GM19467 (cell line): Measurements from ENCODE around the gene GPD1L.
"Not testable (repeated sequence)": the region's sequence is repeated elsewhere in the genome, so short reads cannot be mapped to it uniquely, and the experiment has no call there.

Experiments used
- ATAC-seq: cut with Tn5 transposase; IDR thresholded peaks from one replicate; pipeline ENCODE4 v1.9.1; 2021; ENCODE audit warnings: mild to moderate bottlenecking, moderate library complexity; ENCODE audit not compliant: unreplicated experiment

Gene GPD1L

DNA sequence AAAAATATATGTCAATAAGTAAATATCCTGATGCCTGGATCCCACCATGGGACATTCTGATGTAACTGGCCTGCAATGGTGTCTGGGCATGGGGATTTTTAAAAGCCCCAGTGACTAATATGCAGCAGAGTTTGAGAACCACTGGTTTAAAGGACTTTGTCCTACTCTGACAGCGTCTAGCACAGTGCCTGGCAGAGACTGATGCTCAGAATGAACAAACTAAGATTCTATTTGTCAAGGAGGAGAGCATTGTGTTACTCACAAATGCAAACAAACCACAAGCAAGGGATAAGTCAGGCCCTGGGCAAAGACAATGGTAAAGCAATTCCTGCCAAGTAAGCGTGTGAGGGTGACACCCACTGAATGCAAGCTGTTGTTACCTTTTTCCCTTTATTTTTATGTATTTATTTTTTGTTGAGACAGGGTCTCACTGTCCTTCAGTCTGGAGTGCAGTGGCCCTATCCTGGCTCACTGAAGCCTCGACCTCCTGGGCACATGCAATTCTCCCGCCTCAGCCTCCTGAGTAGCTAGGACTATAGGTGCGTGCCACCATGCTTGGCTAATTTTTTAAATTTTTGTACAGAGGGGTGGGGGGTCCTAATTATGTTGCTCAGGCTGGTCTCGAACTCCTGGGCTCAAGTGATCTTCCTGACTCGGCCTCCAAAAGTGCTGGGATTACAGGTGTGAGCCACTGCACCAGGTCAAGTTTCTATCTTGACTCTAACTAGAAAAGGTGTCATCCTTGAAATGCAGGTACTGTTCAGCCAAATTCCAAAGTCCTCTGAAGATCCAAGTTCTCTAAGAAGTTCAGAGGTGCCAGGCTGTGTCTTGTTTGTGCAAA lies 909 bp upstream of the GPD1L start:
- ATAC-seq, result no peak

DNA sequence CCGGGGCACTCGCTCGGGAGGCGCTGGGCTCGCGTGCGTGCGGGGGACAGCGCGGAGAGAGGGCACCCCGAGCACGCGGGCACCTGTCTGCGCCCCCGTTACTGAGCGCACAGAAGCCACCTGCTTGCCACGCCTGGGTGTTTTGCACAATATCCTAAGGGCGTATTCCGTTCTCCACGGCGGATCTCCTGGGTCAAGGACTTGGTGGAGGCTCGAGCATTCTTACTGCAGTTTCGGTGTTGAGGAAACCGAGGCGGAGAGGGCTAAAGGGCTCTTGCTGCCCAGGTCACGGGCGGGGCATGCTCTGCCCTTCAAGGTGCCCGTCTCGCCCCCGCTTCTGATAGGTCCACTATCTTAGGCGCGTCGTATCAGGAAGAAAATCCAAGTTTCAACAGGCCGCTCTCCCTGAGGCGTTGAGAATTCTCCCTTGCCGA lies 526 bp downstream of the GPD1L start:
- ATAC-seq, result no peak

DNA sequence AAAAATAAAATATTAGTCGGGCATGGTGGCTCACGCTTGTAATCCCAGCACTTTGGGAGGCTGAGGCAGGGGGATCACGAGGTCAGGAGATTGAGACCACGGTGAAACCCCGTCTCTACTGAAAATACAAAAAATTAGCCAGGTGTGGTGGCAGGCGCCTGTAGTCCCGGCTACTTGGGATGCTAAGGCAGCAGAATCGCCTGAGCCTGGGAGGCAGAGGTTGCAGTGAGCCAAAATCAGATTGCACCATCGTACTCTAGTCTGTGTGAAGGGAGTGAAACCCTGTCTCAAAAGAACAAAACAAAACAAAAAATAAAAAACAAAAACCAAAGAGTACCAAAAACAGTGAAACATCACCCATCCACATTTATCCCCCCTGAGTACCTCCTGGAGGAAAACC lies 1.8 kb downstream of the GPD1L start:
- not testable (repeated sequence) for ATAC-seq

- no peak for ATAC-seq
Measured at GRCh38 chr3:32109256-32109655, 2.8 kb downstream of the GPD1L start.

DNA sequence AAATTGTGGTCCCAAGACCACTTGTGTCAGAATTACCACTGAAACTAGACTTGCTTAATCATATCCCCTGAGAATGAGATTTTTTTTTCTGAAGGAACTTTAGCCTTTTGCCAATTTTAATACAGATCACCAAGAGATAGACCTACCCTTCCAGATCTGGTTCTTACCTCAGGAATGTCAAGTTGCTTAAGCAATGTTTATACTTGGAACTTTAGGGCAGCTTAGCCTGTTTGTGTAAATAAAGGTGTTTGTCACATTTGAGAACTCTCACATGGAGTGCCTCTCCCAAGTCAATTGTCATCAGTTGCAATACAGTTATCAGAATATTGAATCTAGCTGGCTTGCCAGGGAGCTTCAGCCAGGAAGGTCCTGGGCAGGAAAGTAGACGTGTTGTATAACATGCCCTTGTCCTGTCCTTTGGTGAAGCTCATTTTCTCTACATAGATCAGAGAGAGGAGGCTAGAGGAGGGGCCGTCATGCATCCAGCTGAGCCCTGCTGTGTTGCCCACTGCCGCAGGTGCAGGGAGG lies 3.9 kb downstream of the GPD1L start:
- no peak for ATAC-seq

DNA sequence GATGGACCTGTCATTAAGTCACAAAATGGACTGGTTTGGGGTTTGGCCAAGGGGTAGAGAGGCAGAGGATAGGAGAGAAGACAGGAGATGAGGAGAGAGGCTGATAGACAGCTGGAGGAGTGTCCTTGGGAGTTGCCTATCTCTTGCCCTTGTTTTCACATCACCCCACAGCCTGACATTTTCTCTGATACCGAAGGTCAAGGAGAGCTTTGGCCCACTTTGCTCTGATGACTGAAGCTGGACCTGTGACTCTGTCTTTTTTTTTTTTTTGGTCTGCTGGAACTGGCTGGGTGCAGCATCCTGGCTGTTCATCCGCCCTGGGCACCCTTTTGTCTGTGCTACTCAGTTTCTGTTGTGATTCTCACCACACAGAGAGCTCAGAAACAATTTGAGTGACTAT lies 5.1 kb downstream of the GPD1L start:
- ATAC-seq, result no peak

DNA sequence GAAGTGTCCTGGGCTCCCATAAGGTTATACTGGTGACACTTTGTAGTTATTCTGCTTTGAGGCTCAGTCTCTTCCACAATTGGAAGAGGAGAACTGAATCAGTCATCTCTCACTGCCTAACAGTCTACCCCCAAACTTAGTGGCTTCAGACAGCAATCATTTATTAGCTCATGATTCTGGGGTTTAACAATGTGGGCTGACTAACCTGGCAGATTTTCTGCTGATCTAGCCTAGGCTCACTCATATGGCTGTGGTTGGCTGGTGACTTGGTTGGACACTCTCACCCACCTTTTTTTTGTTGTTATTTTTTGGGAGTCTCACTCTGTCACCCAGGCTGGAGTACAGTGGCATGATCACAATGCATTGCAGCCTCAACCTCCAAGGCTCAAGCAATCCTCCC lies 7.1 kb downstream of the GPD1L start:
- no peak for ATAC-seq

- ATAC-seq, result no peak
Measured at GRCh38 chr3:32113981-32114545, 7.6 kb downstream of the GPD1L start.

DNA sequence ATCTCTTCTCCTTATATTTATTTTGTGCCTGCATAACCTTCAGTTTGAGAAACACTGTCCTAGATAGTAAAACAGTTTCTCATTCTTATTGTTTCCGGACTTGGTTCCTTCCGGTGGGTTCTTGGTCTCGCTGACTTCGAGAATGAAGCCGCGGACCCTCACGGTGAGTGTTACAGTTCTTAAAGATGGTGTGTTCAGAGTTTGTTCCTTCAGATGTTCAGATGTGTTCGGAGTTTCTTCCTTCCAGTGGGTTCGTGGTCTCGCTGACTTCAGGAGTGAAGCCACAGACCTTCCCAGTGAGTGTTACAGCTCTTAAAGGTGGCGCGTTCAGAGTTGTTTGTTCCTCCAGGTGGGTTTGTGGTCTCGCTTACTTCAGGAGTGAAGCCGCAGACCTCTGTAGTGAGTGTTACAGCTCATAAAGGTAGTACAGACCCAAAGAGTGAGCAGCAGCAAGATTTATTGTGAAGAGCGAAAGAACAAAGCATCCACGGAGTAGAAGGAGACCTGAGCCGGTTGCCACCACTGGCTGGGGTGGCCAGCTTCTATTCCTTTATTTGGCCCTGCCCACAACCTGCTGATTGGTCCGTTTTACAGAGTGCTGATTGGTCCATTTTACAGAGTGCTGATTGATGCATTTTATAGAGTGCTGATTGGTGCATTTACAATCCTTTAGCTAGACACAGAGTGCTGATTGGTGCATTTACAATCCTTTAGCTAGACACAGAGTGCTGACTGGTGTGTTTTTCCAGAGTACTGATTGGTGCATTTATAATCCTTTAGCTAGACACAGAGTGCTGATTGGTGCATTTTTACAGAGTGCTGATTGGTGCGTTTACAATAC lies 8.3 kb downstream of the GPD1L start:
- ATAC-seq, result not testable (repeated sequence)

DNA sequence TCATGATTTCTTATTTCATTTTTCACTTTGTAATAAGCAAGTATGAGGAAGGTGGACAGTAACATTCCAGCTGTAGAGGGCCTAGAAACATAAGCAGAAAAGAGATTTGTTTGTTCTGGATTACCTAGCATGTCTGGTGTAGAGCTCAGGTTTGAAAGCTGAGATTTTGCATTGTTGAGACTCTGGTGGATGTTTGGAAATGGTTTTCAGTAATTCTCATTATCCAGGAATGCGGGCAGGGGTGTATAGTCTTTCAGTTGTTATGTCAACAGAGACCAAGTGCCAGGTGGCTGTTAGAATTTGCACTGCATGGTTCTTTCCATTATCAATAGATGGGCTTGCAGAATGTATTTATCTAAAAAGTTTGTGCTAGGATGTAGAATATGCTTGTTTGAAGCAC lies 10.9 kb downstream of the GPD1L start:
- no peak for ATAC-seq

DNA sequence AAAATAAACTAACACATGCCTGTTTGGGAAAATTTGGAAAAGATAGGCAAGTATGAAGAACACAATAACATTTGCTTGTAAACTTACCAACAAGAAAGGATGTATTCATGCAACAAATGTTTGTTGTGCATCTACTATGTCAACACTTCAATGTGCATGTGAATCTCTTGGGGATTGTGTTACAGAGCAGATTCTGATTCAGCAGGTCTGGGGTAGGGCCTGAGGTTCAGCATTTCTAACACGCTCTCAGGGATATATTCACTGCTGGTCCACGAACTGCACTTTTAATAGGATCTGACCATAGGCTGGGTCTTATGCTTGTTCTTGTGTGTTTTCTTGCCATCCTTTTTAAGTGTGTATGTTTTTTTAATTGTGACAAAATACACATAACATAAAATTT lies 11.8 kb downstream of the GPD1L start:
- ATAC-seq, result no peak

GRCh38 chr3:32120471-32120870 lies 14.1 kb downstream of the GPD1L start:
- ATAC-seq, result no peak

DNA sequence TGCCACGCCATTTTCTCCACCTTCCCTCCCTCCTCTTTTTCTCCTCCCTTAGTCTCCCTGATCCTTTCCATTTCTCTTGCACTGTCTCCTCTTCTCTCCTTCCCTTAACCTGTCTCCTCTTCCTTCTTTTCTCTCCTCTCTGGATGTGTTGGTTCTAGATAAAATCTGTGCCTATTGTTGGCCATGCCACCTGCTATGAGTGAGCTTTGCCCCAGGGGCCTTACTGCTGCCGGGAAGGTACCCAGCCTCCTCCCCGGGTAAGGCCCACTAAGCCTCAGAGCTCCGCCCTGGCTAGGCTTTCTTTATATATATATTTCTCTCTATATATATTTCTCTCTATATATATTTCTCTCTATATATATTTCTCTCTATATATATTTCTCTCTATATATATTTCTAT lies 14.7 kb downstream of the GPD1L start:
- ATAC-seq, result no peak

DNA sequence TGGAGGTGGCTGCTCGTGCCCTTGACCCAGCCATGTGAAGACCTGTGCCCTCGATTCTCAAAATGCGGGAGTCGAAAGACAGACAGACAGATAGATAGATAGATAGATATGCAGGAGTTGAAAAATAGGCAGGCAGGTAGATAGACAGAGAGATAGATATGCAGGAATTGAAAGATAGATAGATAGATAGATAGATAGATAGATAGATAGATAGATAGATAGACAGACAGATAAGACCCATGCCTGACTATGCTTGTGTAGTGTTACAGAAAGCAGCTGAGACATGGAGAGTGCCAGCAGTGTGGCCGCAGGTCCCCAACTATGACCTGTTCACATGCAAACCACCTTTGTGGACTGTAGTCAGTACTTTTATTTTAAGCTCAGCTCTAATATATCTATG lies 17.2 kb downstream of the GPD1L start:
- no peak for ATAC-seq

GRCh38 chr3:32125012-32125411 lies 18.6 kb downstream of the GPD1L start:
- no peak for ATAC-seq

GRCh38 chr3:32126305-32127015 lies 20.0 kb downstream of the GPD1L start:
- ATAC-seq, result no peak

DNA sequence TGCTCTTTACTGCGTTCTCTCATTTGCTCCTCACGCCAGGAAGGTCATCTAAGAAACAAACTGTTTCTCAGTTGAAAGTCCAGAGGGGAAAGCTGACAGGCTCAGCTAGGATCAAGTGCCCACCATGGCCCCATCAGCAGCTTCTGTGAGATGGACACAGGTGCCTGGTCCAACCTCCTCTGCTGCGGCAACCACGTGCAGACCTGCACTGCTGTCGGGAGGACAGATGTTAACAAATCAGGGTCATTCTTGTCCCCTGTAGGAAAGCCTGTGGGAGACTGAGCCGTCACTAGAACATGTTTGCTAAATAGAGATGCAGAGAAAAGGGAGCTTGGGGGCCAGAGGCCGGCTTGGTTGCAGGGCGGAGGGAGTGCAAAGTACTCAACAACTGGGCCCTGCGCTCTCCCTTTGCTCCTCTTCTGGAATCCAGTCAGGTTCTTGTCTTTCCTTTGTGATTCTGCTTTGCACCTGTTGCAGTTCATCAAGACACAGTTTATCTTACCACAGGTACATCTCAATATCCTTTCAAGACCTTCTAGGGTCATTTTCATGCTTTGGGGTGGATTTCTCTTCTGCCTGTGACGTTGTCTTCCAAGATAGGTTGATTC lies 20.9 kb downstream of the GPD1L start:
- ATAC-seq, result no peak

- ATAC-seq, result no peak
Measured at GRCh38 chr3:32128936-32129335, 22.5 kb downstream of the GPD1L start.

DNA sequence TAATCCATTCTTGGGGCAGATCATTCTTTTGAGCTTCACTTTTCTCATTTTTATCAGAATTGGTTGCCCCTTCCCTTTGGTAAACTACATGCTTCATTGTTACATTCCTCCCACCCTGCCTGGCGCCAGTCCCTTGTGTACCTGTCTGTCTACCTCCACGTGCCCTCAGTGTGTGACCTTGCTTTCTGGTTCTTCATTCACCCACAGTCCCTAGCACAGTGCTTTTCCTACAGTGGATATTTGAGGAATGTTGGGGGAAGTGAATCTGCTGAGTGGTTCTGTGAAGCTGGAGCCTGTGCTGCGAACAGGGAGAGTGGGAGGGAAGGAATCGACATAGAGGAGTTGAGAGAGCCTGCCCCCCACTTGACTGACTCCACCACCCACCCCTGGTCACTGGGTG lies 23.4 kb downstream of the GPD1L start:
- no peak for ATAC-seq

- ATAC-seq, result no peak
Measured at GRCh38 chr3:32132121-32132520, 25.7 kb downstream of the GPD1L start.
